A673 (cell line): Measurements from ENCODE around the gene BRSK2.

Experiments used
- EZH2 ChIP-seq: fragments of 200-600 bp; sonication (generic); IDR thresholded peaks from 2 replicates; pipeline ENCODE4 v1.6.1; 2017; ENCODE audit warnings: borderline replicate concordance, low read depth, mild to moderate bottlenecking, mixed read lengths, antibody characterized with exemption, low read length; ENCODE audit not compliant: poor library complexity, severe bottlenecking
- TF ChIP-seq, protein P1 (sequence below): fragments of 300-800, 200-600 bp; sonication (generic); conservative IDR thresholded peaks from 2 replicates; pipeline ENCODE4 v1.5.1; 2017; ENCODE audit warnings: low read depth, mild to moderate bottlenecking, antibody characterized with exemption, low read length, moderate library complexity, mixed read lengths

GRCh38 chr11:1486054-1486825, 96.5 kb downstream of the BRSK2 start, which contains the start of gene MOB2:
- no peak for TF ChIP-seq EZH2
- TF ChIP-seq, protein P1, sequence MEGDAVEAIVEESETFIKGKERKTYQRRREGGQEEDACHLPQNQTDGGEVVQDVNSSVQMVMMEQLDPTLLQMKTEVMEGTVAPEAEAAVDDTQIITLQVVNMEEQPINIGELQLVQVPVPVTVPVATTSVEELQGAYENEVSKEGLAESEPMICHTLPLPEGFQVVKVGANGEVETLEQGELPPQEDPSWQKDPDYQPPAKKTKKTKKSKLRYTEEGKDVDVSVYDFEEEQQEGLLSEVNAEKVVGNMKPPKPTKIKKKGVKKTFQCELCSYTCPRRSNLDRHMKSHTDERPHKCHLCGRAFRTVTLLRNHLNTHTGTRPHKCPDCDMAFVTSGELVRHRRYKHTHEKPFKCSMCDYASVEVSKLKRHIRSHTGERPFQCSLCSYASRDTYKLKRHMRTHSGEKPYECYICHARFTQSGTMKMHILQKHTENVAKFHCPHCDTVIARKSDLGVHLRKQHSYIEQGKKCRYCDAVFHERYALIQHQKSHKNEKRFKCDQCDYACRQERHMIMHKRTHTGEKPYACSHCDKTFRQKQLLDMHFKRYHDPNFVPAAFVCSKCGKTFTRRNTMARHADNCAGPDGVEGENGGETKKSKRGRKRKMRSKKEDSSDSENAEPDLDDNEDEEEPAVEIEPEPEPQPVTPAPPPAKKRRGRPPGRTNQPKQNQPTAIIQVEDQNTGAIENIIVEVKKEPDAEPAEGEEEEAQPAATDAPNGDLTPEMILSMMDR = no peak
